ENCODE data around the gene PRRT2. TPM values are rescaled to one million over a fixed set of nuclear protein-coding genes. Genes with fewer than 3 reads are reported as not detected.

PRRT2 gene
- total and polyA plus RNA-seq, 2 donors (not counting 3 experiments of a cell fraction or from before 2014, with no cell fraction given): 3.3 TPM

GRCh38 chr16:29794231-29794710 lies 17.7 kb upstream of the PRRT2 start:
- no peaks in the 10 kb centered on the region for H3K27me3 ChIP-seq (ENCODE audit: control insufficient read depth in 2 of 2, insufficient read depth in 2 of 2, low read length in 2 of 2)
- ChIA-PET POLR2A (no interaction called here), CTCF (interaction anchor here (2.2 to 6.3 kb wide), 2 partner anchors 10 to 54 kb away, joined by 5 to 34 read pairs; no protein-coding TSS in a partner anchor)
- H3K79me2 ChIP-seq (ENCODE audit: control insufficient read depth, insufficient read depth, low read length): peaks cover 65% of the 10 kb centered on the region
- H3K4me2 ChIP-seq (ENCODE audit: insufficient read depth, low read length): no peak overlapping the region
- no peak for DNase-seq (ENCODE audit: low read depth, low spot score)
- peaks cover 21% of the 10 kb centered on the region for H3K4me1 ChIP-seq (ENCODE audit: control insufficient read depth, extremely low read depth, insufficient read depth, low read length)
- H3K9me1 ChIP-seq (replicated peaks; ENCODE audit: control insufficient read depth, extremely low read depth, insufficient read depth, low read length): no peaks in the 10 kb centered on the region
- H3K36me3 ChIP-seq (ENCODE audit: control insufficient read depth in 2 of 2, extremely low read depth in 1 of 2, insufficient read depth in 2 of 2, low read length in 2 of 2): peaks cover 0 to 4% of the 10 kb centered on the region in 2 experiments
- intact Hi-C loops (cut with micrococcal nuclease) (loop anchor here (5.0 kb wide), 1 partner anchor 183 kb away; no protein-coding TSS in a partner anchor), dilution Hi-C loops (cut with MboI; ENCODE audit: extremely low pct_ligation_motif_present, low sequenced_read_pairs) (no loop called here)
- no peak overlapping the region for H3K4me3 ChIP-seq (replicated peaks in 1 of 3; ENCODE audit: insufficient read depth in 1 of 3, low read depth in 1 of 3, low read length in 3 of 3)
- no peak for FAIRE-seq
- TF ChIP-seq EZH2 (IDR thresholded peaks at IDR 0.05; ENCODE audit: borderline replicate concordance, low read depth, low read length, severe bottlenecking) (no peak), GATA2 (IDR thresholded peaks at IDR 0.05; ENCODE audit: insufficient read depth, insufficient read length, low read depth, low read length) (no peak), JUN (IDR thresholded peaks at IDR 0.05; ENCODE audit: borderline replicate concordance, insufficient read depth, insufficient read length, low read depth) (no peak), FOS (IDR thresholded peaks at IDR 0.05; ENCODE audit: borderline replicate concordance, insufficient read depth, low read length) (no peak), POLR2AphosphoS5 (IDR thresholded peaks at IDR 0.05; ENCODE audit: insufficient read depth, low read depth, low read length) (no peak), MAX (IDR thresholded peaks at IDR 0.05; ENCODE audit: insufficient read depth, insufficient read length) (no peak), POLR2A (IDR thresholded peaks at IDR 0.05; ENCODE audit: low read depth, low read length) (no peak), MYC (IDR thresholded peaks at IDR 0.05; ENCODE audit: low read depth, low read length) (no peak), CTCF (IDR thresholded peaks at IDR 0.05; ENCODE audit: extremely low read depth in 1 of 2, insufficient read depth in 1 of 2, low read depth in 1 of 2, low read length in 2 of 2) (no peak)
- H3K9me3 ChIP-seq (replicated peaks; ENCODE audit: control insufficient read depth, insufficient read depth, low read length): no peaks in the 10 kb centered on the region
- H3K27ac ChIP-seq (ENCODE audit: insufficient read depth, low read depth, low read length): no peak overlapping the region
- no peak overlapping the region for H3K9ac ChIP-seq (replicated peaks; ENCODE audit: extremely low read depth, insufficient read depth, low read length)
- no TSS peak for BruUV-seq (replicated peaks)
- H4K20me1 ChIP-seq (replicated peaks; ENCODE audit: control insufficient read depth, extremely low read depth, insufficient read depth, low read length): no peaks in the 10 kb centered on the region
- no peak overlapping the region for H2AFZ ChIP-seq (ENCODE audit: low read depth, low read length)

All from endothelial cell of umbilical vein (primary cell).